ENCODE data around the gene FXN. TPM values are rescaled to one million over a fixed set of nuclear protein-coding genes. Genes with fewer than 3 reads are reported as not detected.

The FXN gene
- polyA plus RNA-seq, 1 of the 3 experiments (the other 2 are of a cell fraction): 15.7 TPM

DNA sequence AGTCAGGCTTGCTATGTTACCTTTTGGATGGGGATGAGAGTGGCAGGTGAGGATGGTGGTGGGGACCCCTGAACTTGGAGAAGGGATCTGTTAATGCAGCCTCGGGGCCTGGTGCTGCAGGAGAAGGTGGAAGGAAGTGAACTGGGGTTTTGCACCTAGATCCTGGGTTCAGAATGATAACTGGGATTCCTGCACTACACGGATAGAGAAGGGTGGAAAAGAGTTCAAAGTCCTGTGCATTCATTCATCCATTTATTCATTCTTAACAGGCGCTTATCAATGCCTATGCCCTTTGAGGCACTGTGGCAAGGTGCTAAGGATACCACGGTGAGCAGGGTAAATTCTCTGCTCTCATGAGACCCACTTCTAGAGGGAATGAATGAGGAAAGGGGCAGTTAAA lies 96.8 kb downstream of the FXN start:
- Histone ChIP-seq H3K4me3 (ENCODE audit: low read depth in 2 of 2, low read length in 1 of 2) (no peak overlapping the region), H3K27me3 (ENCODE audit: insufficient read depth) (no peaks in the 10 kb centered on the region), H3K79me2 (ENCODE audit: insufficient read depth) (no peaks in the 10 kb centered on the region), H3K9me2 (no peaks in the 10 kb centered on the region), H4K20me1 (ENCODE audit: insufficient read depth) (no peaks in the 10 kb centered on the region), H2AFZ (ENCODE audit: low read depth) (no peak overlapping the region), H3K36me3 (replicated peaks in 1 of 2; ENCODE audit: control insufficient read depth in 1 of 2, insufficient read depth in 2 of 2, low read length in 1 of 2) (no peaks in the 10 kb centered on the region), H3K9ac (no peak overlapping the region), H3K4me1 (ENCODE audit: control insufficient read depth in 1 of 2, insufficient read depth in 2 of 2, low read depth in 1 of 2, low read length in 1 of 2) (peaks cover 14 to 20% of the 10 kb centered on the region in 2 experiments; a peak in 3 of 4 replicates), H3K27ac (ENCODE audit: low read depth in 2 of 2, low read length in 1 of 2) (no peak overlapping the region), H3K4me2 (peak overlapping the region; percentile 60; the same call in 1 of the 2 replicates), H3K9me3 (no peaks in the 10 kb centered on the region), H3F3A (replicated peaks; ENCODE audit: insufficient read depth) (peaks cover 11% of the 10 kb centered on the region)
- POLR2A ChIA-PET: no interaction called here
- no peak for DNase-seq
- TF ChIP-seq ZBTB33 (IDR thresholded peaks at IDR 0.05; ENCODE audit: borderline replicate concordance, low read depth): no peak
- no peak for TF ChIP-seq GABPA (IDR thresholded peaks at IDR 0.05; ENCODE audit: low read depth)
- TF ChIP-seq RFX5 (IDR thresholded peaks at IDR 0.05; ENCODE audit: low read length): no peak
- TF ChIP-seq MEF2A (IDR thresholded peaks at IDR 0.05; ENCODE audit: borderline replicate concordance, low read depth): no peak
- no peak for TF ChIP-seq JUND (IDR thresholded peaks at IDR 0.05)
- TF ChIP-seq EZH2phosphoT487 (IDR thresholded peaks at IDR 0.05; ENCODE audit: borderline replicate concordance, low read depth): no peak
- no peak for TF ChIP-seq MXI1 (IDR thresholded peaks at IDR 0.05; ENCODE audit: low read depth, low read length)
- no peak for TF ChIP-seq RAD21 (IDR thresholded peaks at IDR 0.05; ENCODE audit: low read length)
- no peak for TF ChIP-seq TAF1 (IDR thresholded peaks at IDR 0.05; ENCODE audit: borderline replicate concordance, low read depth, low read length)
- TF ChIP-seq EP300 (IDR thresholded peaks at IDR 0.05; ENCODE audit: borderline replicate concordance in 1 of 2, low read depth in 1 of 2, low read length in 1 of 2): no peak
- no peak for TF ChIP-seq NFIC (IDR thresholded peaks at IDR 0.05; ENCODE audit: borderline replicate concordance)
- no peak for TF ChIP-seq MAX (IDR thresholded peaks at IDR 0.05; ENCODE audit: low read depth)
- CTCF ChIA-PET: interaction anchor here (0.8 kb wide), 1 partner anchor 11 kb away, joined by 3 read pairs; no protein-coding TSS in a partner anchor
- 90% methylated on average over 4 of the region's 4 CpGs for WGBS (ENCODE audit: low lambda C conversion rate)

GRCh38 chr9:69134412-69134811 lies 98.9 kb downstream of the FXN start:
- 96% methylated on average over 6 of the region's 6 CpGs for WGBS (ENCODE audit: low lambda C conversion rate)
- Histone ChIP-seq H3K27ac (ENCODE audit: low read depth in 2 of 2, low read length in 1 of 2) (no peak overlapping the region), H2AFZ (ENCODE audit: low read depth) (no peak overlapping the region), H3K4me2 (no peak overlapping the region), H3K27me3 (ENCODE audit: insufficient read depth) (no peaks in the 10 kb centered on the region), H3K79me2 (ENCODE audit: insufficient read depth) (no peaks in the 10 kb centered on the region), H3F3A (replicated peaks; ENCODE audit: insufficient read depth) (peaks cover 11% of the 10 kb centered on the region), H3K4me1 (ENCODE audit: control insufficient read depth in 1 of 2, insufficient read depth in 2 of 2, low read depth in 1 of 2, low read length in 1 of 2) (peaks cover 14 to 20% of the 10 kb centered on the region in 2 experiments; a peak in 3 of 4 replicates), H3K9me2 (no peaks in the 10 kb centered on the region), H3K36me3 (replicated peaks in 1 of 2; ENCODE audit: control insufficient read depth in 1 of 2, insufficient read depth in 2 of 2, low read length in 1 of 2) (no peaks in the 10 kb centered on the region), H3K9me3 (no peaks in the 10 kb centered on the region), H4K20me1 (ENCODE audit: insufficient read depth) (no peaks in the 10 kb centered on the region), H3K4me3 (ENCODE audit: low read depth in 2 of 2, low read length in 1 of 2) (no peak overlapping the region), H3K9ac (no peak overlapping the region)
- CTCF ChIA-PET: interaction anchor here (1.0 kb wide), 1 partner anchor 15 kb away, joined by 3 read pairs; no protein-coding TSS in a partner anchor
- no peak for DNase-seq
- TF ChIP-seq RXRA (IDR thresholded peaks at IDR 0.05; ENCODE audit: borderline replicate concordance, low read depth): no peak
- TF ChIP-seq GATA2 (CRISPR knock-in tag; IDR thresholded peaks at IDR 0.05): no peak
- TF ChIP-seq SIN3A (IDR thresholded peaks at IDR 0.05; ENCODE audit: borderline replicate concordance, low read depth, low read length): no peak
- no peak for TF ChIP-seq GABPA (IDR thresholded peaks at IDR 0.05; ENCODE audit: low read depth)
- TF ChIP-seq MEF2A (IDR thresholded peaks at IDR 0.05; ENCODE audit: borderline replicate concordance, low read depth): no peak
- TF ChIP-seq NRF1 (IDR thresholded peaks at IDR 0.05; ENCODE audit: low read depth, low read length): no peak
- TF ChIP-seq FOSL2 (IDR thresholded peaks at IDR 0.05; ENCODE audit: borderline replicate concordance, low read depth): no peak
- no peak for TF ChIP-seq MAX (IDR thresholded peaks at IDR 0.05; ENCODE audit: low read depth)
- TF ChIP-seq MXI1 (IDR thresholded peaks at IDR 0.05; ENCODE audit: low read depth, low read length): no peak
- no peak for TF ChIP-seq SMC3 (IDR thresholded peaks at IDR 0.05; ENCODE audit: low read depth, low read length)
- no peak for TF ChIP-seq POLR2AphosphoS5 (IDR thresholded peaks at IDR 0.05; ENCODE audit: low read depth, low read length)
- no peak for TF ChIP-seq CTCF (IDR thresholded peaks at IDR 0.05)
- TF ChIP-seq TEAD4 (IDR thresholded peaks at IDR 0.05; ENCODE audit: borderline replicate concordance, insufficient read depth): no peak
- POLR2A ChIA-PET: no interaction called here
